OCI-LY3 (cell line): ENCODE results near the gene GPR119.

ENCODE experiments used
- H2AFZ ChIP-seq: fragments of 200-600, 300-600 bp; shearing (Covaris generic); 2 replicates; pipeline ENCODE4 v1.6.0; 2014; ENCODE audit warnings: antibody characterized with exemption, low read depth, low read length
- H3K27ac ChIP-seq: fragments of 200-600, 300-600 bp; sonication (generic); 2 replicates; pipeline ENCODE4 v1.5.1; 2014; ENCODE audit warnings: mild to moderate bottlenecking, low read length, moderate library complexity, mixed read lengths
- H3K27me3 ChIP-seq: fragments of 200-600, 300-600 bp; sonication (generic); 2 replicates; pipeline ENCODE4 v1.6.1; 2014; ENCODE audit warnings: low read depth, low read length, mixed read lengths
- H3K36me3 ChIP-seq: fragments of 200-600, 300-600 bp; sonication (generic); replicated peaks from 2 replicates; pipeline ENCODE3; 2014; ENCODE audit warnings: low read depth, low read length, mixed read lengths
- H3K4me1 ChIP-seq: fragments of 300-600, 200-600 bp; sonication (generic); 2 replicates; pipeline ENCODE4 v1.6.1; 2014; ENCODE audit warnings: low read length, mixed read lengths
- H3K4me2 ChIP-seq: fragments of 200-600, 300-600 bp; sonication (generic); 2 replicates; pipeline ENCODE4 v1.6.1; 2014; ENCODE audit warnings: low read length, mixed read lengths
- H3K4me3 ChIP-seq: fragments of 300-600, 200-600 bp; sonication (generic); 2 replicates; pipeline ENCODE4 v1.5.1; 2014; ENCODE audit warnings: antibody characterized with exemption, mild to moderate bottlenecking, low read length, moderate library complexity
- H3K79me2 ChIP-seq: fragments of 300-600, 200-600 bp; shearing (Covaris generic); 2 replicates; pipeline ENCODE4 v1.6.1; 2014; ENCODE audit warnings: mild to moderate bottlenecking, low read length, mixed read lengths
- H3K9ac ChIP-seq: fragments of 300-600, 200-600 bp; shearing (Covaris generic); 2 replicates; pipeline ENCODE4 v1.6.0; 2014; ENCODE audit warnings: mild to moderate bottlenecking, low read length, moderate library complexity
- H3K9me3 ChIP-seq: fragments of 200-600, 300-600 bp; shearing (Covaris generic); 2 replicates; pipeline ENCODE4 v1.6.1; 2014; ENCODE audit warnings: low read length, mixed read lengths; ENCODE audit not compliant: insufficient read depth
- H4K20me1 ChIP-seq: fragments of 200-600, 300-600 bp; sonication (generic); 2 replicates; pipeline ENCODE4 v1.6.1; 2016; ENCODE audit warnings: low read length, mixed read lengths; ENCODE audit not compliant: insufficient read depth
- CTCF ChIP-seq: fragments of 200-600, 300-600 bp; sonication (generic); IDR thresholded peaks from 2 replicates; pipeline ENCODE4 v1.5.1; 2014; ENCODE audit warnings: antibody characterized with exemption, low read length, low read depth
- EZH2phosphoT487 ChIP-seq: fragments of 200-600 bp; shearing (Covaris generic); IDR thresholded peaks from 2 replicates; pipeline ENCODE4 v1.6.1; 2018; ENCODE audit warnings: antibody characterized with exemption, mixed run types, low read depth

Gene GPR119

DNA sequence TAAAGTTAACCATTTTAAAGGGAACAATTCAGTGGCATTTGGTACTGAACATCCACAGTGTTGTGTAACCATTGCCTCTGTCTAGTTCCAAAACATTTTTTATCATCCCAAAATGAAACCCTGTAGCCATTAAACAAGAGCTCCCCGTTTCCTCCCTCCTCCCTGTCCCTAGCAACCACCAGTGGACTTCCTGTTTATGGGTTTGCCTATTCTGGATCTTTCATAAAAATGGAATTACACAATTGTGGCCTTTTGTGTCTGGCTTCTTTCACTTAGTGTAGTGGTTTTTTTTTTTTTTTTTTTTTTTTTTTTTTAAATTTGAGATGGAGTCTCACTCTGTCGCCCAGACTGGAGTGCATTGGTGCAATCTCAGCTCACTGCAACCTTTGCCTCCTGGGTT, 27.9 kb upstream of the GPR119 start:
- Histone ChIP-seq H2AFZ (no peak overlapping the region), H3K4me3 (no peak overlapping the region), H4K20me1 (no peaks in the 10 kb centered on the region), H3K27me3 (no peaks in the 10 kb centered on the region), H3K27ac (no peak overlapping the region), H3K9me3 (no peaks in the 10 kb centered on the region), H3K9ac (no peak overlapping the region), H3K36me3 (peaks cover 9% of the 10 kb centered on the region), H3K4me1 (no peaks in the 10 kb centered on the region), H3K4me2 (no peak overlapping the region), H3K79me2 (no peaks in the 10 kb centered on the region)
- no peak for TF ChIP-seq CTCF
- TF ChIP-seq EZH2phosphoT487 = no peak

DNA sequence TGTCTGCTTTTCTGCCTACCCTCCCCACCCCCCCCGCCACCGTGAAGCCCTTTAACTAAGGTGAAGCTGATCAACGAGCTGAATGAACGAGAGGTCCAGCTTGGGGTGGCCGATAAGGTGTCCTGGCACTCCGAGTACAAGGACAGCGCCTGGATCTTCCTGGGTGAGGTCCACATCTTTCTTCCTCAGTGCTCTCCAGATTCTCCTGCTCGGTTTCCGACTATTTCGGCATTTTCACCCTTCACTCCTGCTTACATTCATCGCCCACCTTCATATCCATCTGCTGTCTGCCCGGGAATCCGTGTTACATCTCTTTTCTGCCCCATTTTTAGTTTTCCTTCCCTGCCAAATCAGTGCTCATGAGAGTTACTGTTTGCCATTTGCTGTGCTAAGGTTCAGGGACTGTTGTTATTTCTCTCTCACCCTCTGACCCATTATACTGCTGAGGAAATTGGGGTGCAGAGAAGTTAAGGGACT, 16.8 kb upstream of the GPR119 start:
- Histone ChIP-seq H3K4me2 (peak overlapping the region; percentile 93), H3K79me2 (peaks cover 23% of the 10 kb centered on the region), H3K4me1 (peaks cover 6% of the 10 kb centered on the region; the same call in 1 of the 2 replicates), H2AFZ (peak overlapping the region; percentile 98; the same call in 1 of the 2 replicates), H3K27me3 (no peaks in the 10 kb centered on the region), H3K4me3 (peak overlapping the region; percentile 98), H3K27ac (no peak overlapping the region), H4K20me1 (no peaks in the 10 kb centered on the region), H3K36me3 (peaks cover 9% of the 10 kb centered on the region), H3K9me3 (no peaks in the 10 kb centered on the region), H3K9ac (peak overlapping the region; percentile 88)
- TF ChIP-seq CTCF (no peak), EZH2phosphoT487 (no peak)

GRCh38 chrX:130401415-130402207, 16.1 kb upstream of the GPR119 start, which contains the start of gene RBMX2:
RBMX2 (plus strand) TSS chrX:130401987; CDS start chrX:130402033, 46 bp downstream.
- Histone ChIP-seq H3K9me3 (no peaks in the 10 kb centered on the region), H3K9ac (peak within 1 kb of the TSS; percentile 88), H3K4me1 (peaks cover 6% of the 10 kb centered on the region; the same call in 1 of the 2 replicates), H3K27ac (peak within 1 kb of the TSS; percentile 63), H3K27me3 (no peaks in the 10 kb centered on the region), H2AFZ (peak within 1 kb of the TSS; percentile 98), H3K4me2 (peak within 1 kb of the TSS; percentile 93), H3K36me3 (peaks cover 9% of the 10 kb centered on the region), H3K4me3 (peak within 1 kb of the TSS; percentile 98), H4K20me1 (no peaks in the 10 kb centered on the region), H3K79me2 (peaks cover 23% of the 10 kb centered on the region)
- TF ChIP-seq CTCF = no peak

DNA sequence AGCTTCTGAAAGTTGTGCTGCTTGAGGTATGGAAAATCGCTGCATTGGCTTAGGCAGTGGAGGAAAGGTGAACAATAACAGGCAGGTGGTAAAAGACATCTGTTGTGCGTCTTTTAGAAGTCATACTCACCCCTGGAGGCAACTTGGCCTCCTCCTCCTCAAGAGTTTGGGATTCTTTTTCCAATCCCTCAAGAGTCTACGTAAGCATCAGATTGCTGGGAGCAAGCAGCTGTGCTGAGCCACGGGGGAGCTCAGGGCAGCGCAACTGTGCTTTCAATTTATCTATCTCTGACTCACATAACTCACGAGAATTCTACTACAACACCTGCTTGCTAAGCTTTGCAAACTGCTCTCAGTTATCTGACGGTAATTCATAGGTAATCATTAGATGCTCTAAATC, 9.9 kb upstream of the GPR119 start:
- Histone ChIP-seq H3K27ac (no peak overlapping the region), H4K20me1 (no peaks in the 10 kb centered on the region), H2AFZ (no peak overlapping the region), H3K27me3 (no peaks in the 10 kb centered on the region), H3K4me2 (no peak overlapping the region), H3K4me1 (no peaks in the 10 kb centered on the region), H3K9ac (no peak overlapping the region), H3K36me3 (no peaks in the 10 kb centered on the region), H3K79me2 (no peaks in the 10 kb centered on the region), H3K9me3 (no peaks in the 10 kb centered on the region), H3K4me3 (no peak overlapping the region)
- no peak for TF ChIP-seq CTCF
- TF ChIP-seq EZH2phosphoT487 = no peak
